GM10266 (cell line): Measurements from ENCODE around the gene SMPD3.

Experiments
- DNase-seq: peaks from one replicate; pipeline ENCODE4 v3.0.0; 2012; ENCODE audit errors: extremely low spot score
- CTCF ChIP-seq: IDR thresholded peaks from 2 replicates; pipeline ENCODE4 v1.5.1; 2012; ENCODE audit warnings: mild to moderate bottlenecking, low read depth; ENCODE audit not compliant: control insufficient read depth, insufficient read depth; ENCODE audit errors: missing control alignments

Gene SMPD3

DNA sequence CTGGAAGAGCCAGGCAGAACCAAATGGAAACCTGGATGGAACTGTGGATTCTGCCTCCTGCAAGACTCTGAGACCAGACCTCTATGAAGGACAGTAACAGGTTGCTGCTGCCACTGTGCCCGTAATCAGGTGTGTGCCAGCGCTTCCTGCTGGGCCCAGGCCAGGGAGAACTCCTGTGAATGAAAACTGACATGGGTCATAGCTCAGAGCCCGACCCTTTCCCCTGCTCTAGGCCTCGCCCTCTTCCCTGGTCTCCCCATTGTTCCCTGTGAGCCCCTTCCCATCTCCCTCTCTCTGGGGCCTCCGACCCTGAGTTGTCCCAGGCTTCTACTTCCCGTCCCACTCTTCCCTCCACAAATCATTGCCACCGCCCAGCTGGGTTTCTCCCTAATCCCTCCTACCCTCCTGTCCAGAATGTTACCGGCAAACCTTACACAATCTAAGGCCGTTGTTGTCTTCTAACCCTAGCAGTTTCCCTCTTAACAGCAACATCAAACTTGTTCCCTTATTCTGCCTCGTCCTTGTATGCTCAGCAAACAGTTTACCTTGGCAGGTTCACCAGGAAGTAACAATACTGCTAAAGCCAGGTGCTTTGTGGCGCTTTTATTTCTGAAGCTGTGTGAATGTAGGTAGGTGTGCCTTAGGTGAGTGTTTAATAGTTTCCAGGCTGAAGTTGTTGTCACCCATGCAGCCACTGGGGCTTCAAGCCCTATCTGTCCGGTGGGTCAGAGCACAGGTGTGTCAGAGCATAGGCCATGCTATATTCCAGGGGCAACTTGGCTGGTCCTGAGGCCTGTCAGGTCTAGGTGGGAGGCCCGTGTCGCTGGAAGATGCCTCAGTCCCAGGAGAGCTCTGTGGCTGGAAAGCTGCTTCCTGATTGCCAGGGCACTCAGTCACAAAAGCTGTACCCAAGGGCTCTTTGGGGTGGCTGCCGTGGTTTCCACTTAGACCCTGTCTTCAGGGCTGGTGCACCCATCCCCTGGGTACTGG is 32.0 kb downstream of the SMPD3 start:
- TF ChIP-seq CTCF = no peak
- DNase-seq = no peak

GRCh38 chr16:68414581-68414980 is 33.7 kb downstream of the SMPD3 start:
- no peak for TF ChIP-seq CTCF
- DNase-seq = no peak

DNA sequence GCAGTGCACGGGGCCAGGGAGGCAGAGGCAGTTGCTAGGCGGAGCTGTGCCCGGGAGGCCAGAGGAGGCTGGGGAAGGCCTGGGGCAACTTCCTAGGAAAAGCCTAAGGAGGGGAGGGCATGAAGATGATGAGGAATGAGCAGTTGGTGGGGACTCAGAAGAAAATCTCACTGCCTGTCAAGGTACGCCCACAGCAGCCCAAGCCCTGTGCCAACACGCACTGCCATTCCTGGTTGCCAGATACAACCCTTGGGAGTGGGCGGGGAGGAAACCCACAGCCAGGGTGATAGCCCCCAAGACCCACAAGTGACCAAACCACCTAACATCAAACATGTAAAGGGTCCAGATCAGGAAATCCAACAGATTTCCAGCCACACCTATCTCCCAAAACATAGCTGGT is 36.2 kb downstream of the SMPD3 start:
- TF ChIP-seq CTCF = no peak
- no peak for DNase-seq

DNA sequence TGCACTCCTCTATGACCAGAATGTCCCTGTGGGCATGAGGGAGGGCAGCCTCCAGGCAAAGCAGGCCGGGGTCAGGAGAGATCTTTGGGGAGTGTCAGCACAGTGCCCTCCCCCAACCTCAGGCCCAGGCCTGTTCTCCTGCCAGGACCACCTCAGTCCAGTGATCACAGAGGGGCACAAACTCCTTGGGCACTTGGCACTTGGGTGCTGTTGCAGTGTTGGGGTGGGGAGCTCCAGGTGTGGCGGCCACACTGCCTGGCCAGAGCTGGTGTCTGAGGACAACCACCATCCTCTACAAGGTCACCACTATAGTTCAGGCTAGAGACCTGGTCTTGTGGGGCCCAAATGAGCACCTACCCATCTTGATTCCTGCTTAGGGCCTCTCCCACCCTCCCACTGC is 37.2 kb downstream of the SMPD3 start:
- TF ChIP-seq CTCF = no peak
- DNase-seq = no peak

GRCh38 chr16:68408967-68409366 is 39.3 kb downstream of the SMPD3 start:
- TF ChIP-seq CTCF = no peak
- DNase-seq = no peak

- no peak for TF ChIP-seq CTCF
- no peak for DNase-seq
These were observed 39.9 kb downstream of the SMPD3 start for GRCh38 chr16:68408428-68408827.

GRCh38 chr16:68406458-68407152 is 41.7 kb downstream of the SMPD3 start:
- DNase-seq = no peak
- TF ChIP-seq CTCF = no peak
